DOHH2 (cell line): ENCODE measurements around the gene NAIF1.

Source experiments
- CTCF ChIP-seq: fragments of 200-600 bp; sonication (generic); IDR thresholded peaks from one replicate; pipeline ENCODE4 v1.5.1; 2014; ENCODE audit warnings: antibody characterized with exemption, mild to moderate bottlenecking, low read depth, low read length; ENCODE audit not compliant: poor library complexity, severe bottlenecking
- EZH2phosphoT487 ChIP-seq: fragments of 200-600 bp; sonication (generic); IDR thresholded peaks from 2 replicates; pipeline ENCODE4 v1.6.1; 2017; ENCODE audit warnings: borderline replicate concordance, mild to moderate bottlenecking, antibody characterized with exemption, low read length, moderate library complexity, mixed read lengths

- TF ChIP-seq CTCF: no peak
- TF ChIP-seq EZH2phosphoT487: no peak
These were observed 27.2 kb upstream of the NAIF1 start for GRCh38 chr9:128094166-128094949.
